Urothelium cell line (cell line): ENCODE measurements around the gene NKD1.
A peak's percentile ranks its signal among the peaks of the same experiment; 100 is the strongest.
"Not testable (repeated sequence)": the region's sequence is repeated elsewhere in the genome, so short reads cannot be mapped to it uniquely, and the experiment has no call there.

Source experiments
- DNase-seq: peaks from one replicate; pipeline ENCODE4 v3.0.0; 2011; ENCODE audit warnings: low spot score, mixed read lengths
- FAIRE-seq: peaks from 2 replicates; lab custom pipeline; 2011; peaks lifted over from hg19 to GRCh38; lab: Jason Lieb, UNC

The NKD1 gene, protein sequence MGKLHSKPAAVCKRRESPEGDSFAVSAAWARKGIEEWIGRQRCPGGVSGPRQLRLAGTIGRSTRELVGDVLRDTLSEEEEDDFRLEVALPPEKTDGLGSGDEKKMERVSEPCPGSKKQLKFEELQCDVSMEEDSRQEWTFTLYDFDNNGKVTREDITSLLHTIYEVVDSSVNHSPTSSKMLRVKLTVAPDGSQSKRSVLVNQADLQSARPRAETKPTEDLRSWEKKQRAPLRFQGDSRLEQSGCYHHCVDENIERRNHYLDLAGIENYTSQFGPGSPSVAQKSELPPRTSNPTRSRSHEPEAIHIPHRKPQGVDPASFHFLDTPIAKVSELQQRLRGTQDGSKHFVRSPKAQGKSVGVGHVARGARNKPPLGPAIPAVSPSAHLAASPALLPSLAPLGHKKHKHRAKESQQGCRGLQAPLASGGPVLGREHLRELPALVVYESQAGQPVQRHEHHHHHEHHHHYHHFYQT

GRCh38 chr16:50548125-50548908 is at the start of gene NKD1:
Gene NKD1 (plus strand): TSS chr16:50548396. CDS start chr16:50548554, 158 bp downstream.
- DNase-seq (peak; percentile 90), FAIRE-seq (peak; percentile 88)

DNA sequence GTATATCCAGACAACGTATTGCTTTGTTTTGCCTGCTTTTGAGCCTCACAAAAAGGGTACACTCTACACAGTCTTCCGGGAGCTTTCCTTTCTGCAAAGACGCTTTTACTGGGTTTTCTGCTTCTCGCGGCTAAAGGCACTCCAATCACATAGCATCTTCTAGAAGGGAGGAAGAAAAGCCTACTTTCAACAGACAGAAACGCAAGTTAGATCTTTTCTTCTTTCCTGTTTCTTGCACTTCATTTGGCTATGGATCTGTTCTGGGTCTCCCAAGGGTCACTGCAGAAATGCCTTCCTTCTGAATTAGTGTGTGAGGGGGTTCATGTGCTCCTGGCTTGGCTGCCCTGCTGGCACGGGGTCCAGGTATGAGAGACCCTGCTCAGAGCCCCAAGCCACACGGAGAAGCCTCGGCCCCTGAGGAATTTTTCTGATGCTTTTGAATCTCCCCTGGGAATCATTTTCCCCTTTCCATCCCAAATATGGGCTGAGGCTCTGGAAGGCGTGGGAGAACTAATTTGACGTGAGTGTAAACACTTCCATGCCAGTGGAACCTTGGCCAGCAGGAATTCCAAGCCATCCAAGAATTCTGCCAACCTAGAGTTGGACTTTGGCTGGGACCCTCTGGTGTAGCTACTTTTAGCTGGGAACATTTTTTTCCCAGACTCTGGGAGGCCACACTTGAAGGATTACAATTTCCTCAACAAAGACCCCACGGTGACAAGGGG is 49.6 kb upstream of the NKD1 start:
- FAIRE-seq, result no peak
- DNase-seq, result no peak

- FAIRE-seq, result no peak
- no peak for DNase-seq
Observed at GRCh38 chr16:50499254-50499653, 48.9 kb upstream of the NKD1 start.

GRCh38 chr16:50500171-50500874 is 47.9 kb upstream of the NKD1 start:
- FAIRE-seq, result no peak

DNA sequence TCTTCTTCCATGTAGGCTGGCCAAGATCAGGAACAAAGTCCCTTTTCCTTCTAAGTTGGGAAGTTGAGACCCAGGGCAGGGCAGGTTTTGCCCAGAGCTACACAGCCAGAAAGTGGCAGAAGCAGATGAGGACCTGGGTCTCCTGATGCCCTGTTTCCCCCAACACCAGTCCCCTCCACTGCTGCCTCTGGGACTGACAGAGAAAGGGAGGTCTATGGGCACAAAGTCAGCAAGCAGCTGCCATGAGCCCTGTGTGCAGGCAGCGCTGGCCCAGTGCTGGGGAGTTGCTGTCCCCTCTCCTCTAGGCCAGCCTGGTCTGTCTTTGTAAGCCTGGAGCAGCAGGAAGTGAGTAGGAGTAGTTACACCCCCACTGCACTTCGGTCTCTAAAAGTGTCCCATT is 46.9 kb upstream of the NKD1 start:
- no peak for DNase-seq
- no peak for FAIRE-seq

More at GRCh38 chr16:50500171-50500874, 47.9 kb upstream of the NKD1 start:
- no peak for DNase-seq

- DNase-seq (no peak), FAIRE-seq (no peak)
Observed at GRCh38 chr16:50501986-50502615, 46.1 kb upstream of the NKD1 start.

DNA sequence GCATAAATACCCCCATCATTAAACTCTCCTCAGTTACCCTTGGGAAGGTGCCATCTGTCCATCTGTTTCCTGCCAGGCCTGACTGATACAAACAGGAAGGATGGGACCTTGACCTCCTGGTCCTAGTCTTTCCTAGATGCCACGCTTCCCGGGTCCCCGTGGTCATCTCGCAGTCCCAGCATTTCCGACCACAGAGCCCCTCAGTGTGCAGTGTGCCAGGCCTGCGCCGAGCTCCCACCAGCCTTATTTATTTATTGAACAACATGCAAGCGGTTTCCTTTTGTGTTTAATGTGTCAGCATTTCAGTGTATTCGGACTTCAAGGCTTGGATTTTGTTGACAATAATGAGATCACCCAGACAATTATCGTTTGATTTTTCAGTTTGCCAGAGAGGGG is 45.6 kb upstream of the NKD1 start:
- DNase-seq (no peak), FAIRE-seq (no peak)

DNA sequence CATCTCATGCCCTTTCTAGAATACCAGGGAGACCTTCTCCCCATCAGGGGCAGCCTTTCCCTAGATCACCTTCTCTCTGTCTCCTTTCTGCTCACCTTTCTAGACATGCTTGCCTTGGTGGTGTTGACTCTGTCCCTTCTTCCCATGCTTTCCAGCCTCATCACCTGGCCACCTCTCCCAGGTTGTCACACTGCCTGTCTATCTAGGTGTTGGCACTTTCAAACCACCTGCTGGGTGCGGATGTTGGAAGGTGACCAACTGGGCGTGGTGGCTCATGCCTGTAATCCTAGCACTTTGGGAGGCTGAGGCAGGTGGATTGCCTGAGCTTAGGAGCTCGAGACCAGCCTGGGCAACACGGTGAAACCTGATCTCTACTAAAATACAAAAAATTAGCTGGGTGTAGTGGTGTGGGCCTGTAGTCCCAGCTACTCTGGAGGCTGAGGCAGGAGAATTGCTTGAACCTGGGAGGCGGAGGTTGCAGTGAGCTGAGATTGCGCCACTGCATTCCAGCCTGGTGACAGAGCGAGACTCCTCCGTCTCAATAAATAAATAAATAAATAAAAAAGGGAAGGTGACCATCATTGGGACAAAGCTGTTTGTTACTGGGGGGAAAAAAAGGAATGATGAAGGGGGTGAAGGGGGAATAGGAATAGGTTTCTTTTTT is 44.2 kb upstream of the NKD1 start:
- not testable (repeated sequence) for FAIRE-seq, DNase-seq

- no peak for FAIRE-seq
- DNase-seq, result no peak
Observed at GRCh38 chr16:50505115-50505514, 43.1 kb upstream of the NKD1 start.

DNA sequence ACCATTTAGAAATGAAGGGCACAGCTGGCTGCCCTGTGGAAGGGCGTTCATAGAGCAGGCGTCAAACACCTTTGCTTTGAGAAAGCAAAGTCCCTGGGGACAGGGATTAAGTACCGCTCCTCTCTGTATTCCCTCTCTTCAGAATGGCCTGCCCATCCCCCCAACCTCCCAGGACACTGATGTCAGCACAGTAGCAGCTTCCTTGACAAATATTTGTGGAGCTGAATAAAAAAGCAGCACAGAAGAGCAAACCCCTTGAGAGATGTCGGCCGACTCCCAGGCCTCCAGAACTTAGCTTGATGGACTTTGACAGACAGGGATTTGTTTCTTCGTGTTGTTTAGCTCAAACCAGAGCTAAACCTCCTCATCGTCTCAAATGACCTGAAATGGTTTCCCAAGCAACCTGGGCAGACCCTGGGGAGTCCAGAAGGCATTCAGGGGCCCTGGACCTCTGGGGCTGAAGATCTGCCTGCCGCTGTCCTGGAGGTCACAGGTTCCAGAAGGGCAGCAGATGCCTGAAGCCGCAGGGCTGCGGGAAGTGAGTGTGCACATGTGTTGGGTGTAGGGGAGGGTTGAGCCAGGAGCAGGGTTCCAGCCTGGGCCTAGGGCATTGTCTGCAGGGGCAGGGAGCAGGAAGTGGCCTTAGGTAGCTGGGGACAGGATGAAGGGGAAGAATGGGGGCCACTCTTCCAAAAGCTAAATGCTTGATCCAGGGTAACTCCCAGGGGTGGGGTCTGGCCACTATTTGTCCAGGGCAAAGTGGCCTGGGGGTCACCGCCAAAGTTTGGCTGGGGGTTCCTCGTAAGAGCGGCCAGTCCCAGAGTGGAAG is 42.3 kb upstream of the NKD1 start:
- no peak for FAIRE-seq

GRCh38 chr16:50506543-50506937 is 41.7 kb upstream of the NKD1 start:
- no peak for FAIRE-seq

More for the DNA sequence above, 42.3 kb upstream of the NKD1 start:
- no peak for DNase-seq

GRCh38 chr16:50507397-50507796 is 40.8 kb upstream of the NKD1 start:
- FAIRE-seq, result no peak
- DNase-seq, result no peak

More at GRCh38 chr16:50506543-50506937, 41.7 kb upstream of the NKD1 start:
- DNase-seq, result no peak

DNA sequence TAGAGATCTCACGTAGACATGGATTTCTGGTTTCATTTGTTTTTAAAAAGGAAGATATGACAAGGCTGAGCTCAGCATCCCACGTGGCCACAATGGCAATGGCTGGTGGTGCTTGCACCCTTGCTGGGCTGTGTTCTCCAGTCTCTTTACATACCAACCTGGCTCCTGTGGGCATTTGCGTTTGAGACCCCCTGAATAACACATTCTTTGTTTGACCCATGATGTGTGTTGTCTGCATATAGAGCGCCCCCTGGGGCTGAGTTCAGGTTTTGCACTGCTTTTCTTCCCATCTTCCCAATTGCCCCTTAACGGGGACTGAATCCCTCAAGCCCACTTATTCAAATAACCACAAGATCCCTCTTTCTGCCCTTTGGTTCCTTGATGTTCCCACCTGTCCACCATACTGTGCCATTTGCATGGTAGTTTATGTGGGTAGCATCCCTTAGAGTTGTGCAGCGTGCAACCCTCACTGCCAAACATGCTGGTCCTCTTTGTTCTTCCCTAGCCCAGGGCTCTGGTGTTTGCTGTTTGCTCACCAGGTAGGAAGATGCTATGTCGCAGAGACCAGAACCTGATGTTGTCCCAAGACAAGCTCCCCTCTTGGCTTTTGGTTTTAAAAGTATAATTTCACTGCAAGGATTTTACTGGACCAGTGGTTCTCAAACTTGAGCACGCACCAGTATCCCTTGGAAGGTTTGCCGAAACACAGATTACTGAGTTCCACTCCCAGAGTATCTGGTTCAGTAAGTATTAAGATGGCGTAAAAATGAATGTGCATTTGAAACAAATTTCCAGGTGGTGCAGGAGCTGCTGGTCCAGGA is 38.5 kb upstream of the NKD1 start:
- FAIRE-seq (no peak), DNase-seq (no peak)

DNA sequence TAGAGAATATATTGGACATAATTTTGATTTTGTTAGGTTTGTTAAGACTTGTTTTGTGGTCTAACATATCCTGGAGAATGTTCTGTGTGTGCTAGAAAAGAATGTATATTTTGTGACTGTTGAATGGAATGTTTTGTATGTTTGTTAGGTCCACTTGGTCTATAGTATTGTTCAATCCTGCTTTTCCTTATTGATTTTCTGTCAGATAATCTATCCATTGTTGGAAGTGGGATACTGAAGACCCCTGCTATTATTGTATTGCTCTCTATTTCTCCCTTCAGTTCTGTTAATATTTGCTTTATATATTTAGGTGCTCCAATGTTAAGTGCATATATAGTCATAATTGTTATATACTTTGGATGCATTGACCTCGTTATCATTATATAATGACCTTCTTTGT is 33.0 kb upstream of the NKD1 start:
- FAIRE-seq (no peak), DNase-seq (no peak)

GRCh38 chr16:50516401-50516800 is 31.8 kb upstream of the NKD1 start:
- FAIRE-seq, result no peak
- no peak for DNase-seq

DNA sequence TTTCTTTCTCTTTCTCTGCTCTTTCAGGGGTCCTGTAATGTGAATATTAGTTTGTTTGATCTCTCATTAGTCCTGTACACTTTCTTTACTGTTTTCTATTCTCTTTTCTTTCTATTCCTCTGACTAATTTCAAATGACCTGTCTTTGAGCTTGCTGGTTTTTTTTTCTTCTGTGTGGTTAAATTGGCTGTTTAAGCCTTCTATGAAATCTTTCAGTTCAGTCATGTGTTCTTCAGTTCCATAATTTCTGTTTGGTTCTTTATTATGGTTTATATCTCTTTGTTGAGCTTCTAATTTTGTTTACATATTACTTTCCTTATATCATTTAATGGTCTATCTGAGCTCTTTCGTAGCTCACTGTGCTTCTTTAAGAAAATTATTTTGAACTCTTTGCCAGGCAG is 31.3 kb upstream of the NKD1 start:
- FAIRE-seq (no peak), DNase-seq (no peak)

GRCh38 chr16:50517450-50518252 is 30.5 kb upstream of the NKD1 start:
- DNase-seq (no peak), FAIRE-seq (no peak)
